Measurements from ENCODE around the gene CELA3B.
"Not testable (repeated sequence)": the region's sequence is repeated elsewhere in the genome, so short reads cannot be mapped to it uniquely, and the experiment has no call there.

The CELA3B gene

GRCh38 chr1:21973948-21974347 is 2.9 kb upstream of the CELA3B start:
- not testable (repeated sequence) for H4K20me1 ChIP-seq (ENCODE audit: control insufficient read depth, insufficient read depth, low read depth, low read length); H3K4me2 ChIP-seq (ENCODE audit: low read length); H3K4me1 ChIP-seq (ENCODE audit: control insufficient read depth, low read length); H3K4me3 ChIP-seq (ENCODE audit: low read length); H3F3A ChIP-seq (ENCODE audit: control insufficient read depth, insufficient read depth); H3K36me3 ChIP-seq (ENCODE audit: control insufficient read depth, low read length); H3K27me3 ChIP-seq (ENCODE audit: control insufficient read depth, low read length); H3K27ac ChIP-seq (ENCODE audit: low read depth, low read length); H3K79me2 ChIP-seq (ENCODE audit: control insufficient read depth, low read length); H3K9me3 ChIP-seq (ENCODE audit: control insufficient read depth, insufficient read depth, low read length); H3K9me2 ChIP-seq (replicated peaks; ENCODE audit: control insufficient read depth, low read length)

- not testable (repeated sequence) for H3K27me3 ChIP-seq (ENCODE audit: control insufficient read depth, low read length); H3K36me3 ChIP-seq (ENCODE audit: control insufficient read depth, low read length)
Measured at GRCh38 chr1:21974699-21975098, 2.1 kb upstream of the CELA3B start.

GRCh38 chr1:21975296-21975695 is 1.5 kb upstream of the CELA3B start:
- not testable (repeated sequence) for H3F3A ChIP-seq (ENCODE audit: control insufficient read depth, insufficient read depth)

More at GRCh38 chr1:21974699-21975098, 2.1 kb upstream of the CELA3B start:
- not testable (repeated sequence) for H3K4me2 ChIP-seq (ENCODE audit: low read length); H3K79me2 ChIP-seq (ENCODE audit: control insufficient read depth, low read length); H3K27ac ChIP-seq (ENCODE audit: low read depth, low read length); H3K4me1 ChIP-seq (ENCODE audit: control insufficient read depth, low read length); H3K9me3 ChIP-seq (ENCODE audit: control insufficient read depth, insufficient read depth, low read length); H4K20me1 ChIP-seq (ENCODE audit: control insufficient read depth, insufficient read depth, low read depth, low read length); H3F3A ChIP-seq (ENCODE audit: control insufficient read depth, insufficient read depth); H3K9me2 ChIP-seq (replicated peaks; ENCODE audit: control insufficient read depth, low read length); H3K4me3 ChIP-seq (ENCODE audit: low read length)

DNA sequence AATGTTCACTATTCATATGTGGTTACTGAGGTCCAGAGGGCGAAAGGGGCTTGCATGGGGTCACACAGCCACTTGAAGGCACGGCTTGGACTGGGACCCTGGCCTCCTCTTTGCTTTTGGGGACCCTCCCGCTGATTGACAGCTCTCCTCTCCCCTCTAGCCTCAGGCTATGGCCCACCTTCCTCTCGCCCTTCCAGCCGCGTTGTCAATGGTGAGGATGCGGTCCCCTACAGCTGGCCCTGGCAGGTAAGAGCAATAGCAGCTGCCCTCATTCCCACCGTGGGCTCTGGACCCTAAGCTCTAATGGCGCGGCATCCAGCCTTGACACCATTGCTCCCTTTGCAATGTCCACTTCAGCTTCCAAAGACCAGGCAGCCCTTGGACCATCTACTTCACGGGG is 1.4 kb downstream of the CELA3B start:
- not testable (repeated sequence) for H3K4me1 ChIP-seq (ENCODE audit: control insufficient read depth, low read length); H3K9me3 ChIP-seq (ENCODE audit: control insufficient read depth, insufficient read depth, low read length); H3K27me3 ChIP-seq (ENCODE audit: control insufficient read depth, low read length); H3F3A ChIP-seq (ENCODE audit: control insufficient read depth, insufficient read depth); H3K79me2 ChIP-seq (ENCODE audit: control insufficient read depth, low read length); H3K36me3 ChIP-seq (ENCODE audit: control insufficient read depth, low read length); H3K27ac ChIP-seq (ENCODE audit: low read depth, low read length); H3K9me2 ChIP-seq (replicated peaks; ENCODE audit: control insufficient read depth, low read length); H3K4me2 ChIP-seq (ENCODE audit: low read length); H4K20me1 ChIP-seq (ENCODE audit: control insufficient read depth, insufficient read depth, low read depth, low read length); H3K4me3 ChIP-seq (ENCODE audit: low read length)

More at GRCh38 chr1:21975296-21975695, 1.5 kb upstream of the CELA3B start:
- H3K79me2 ChIP-seq (ENCODE audit: control insufficient read depth, low read length); H3K9me2 ChIP-seq (replicated peaks; ENCODE audit: control insufficient read depth, low read length); H3K4me2 ChIP-seq (ENCODE audit: low read length); H3K4me3 ChIP-seq (ENCODE audit: low read length); H4K20me1 ChIP-seq (ENCODE audit: control insufficient read depth, insufficient read depth, low read depth, low read length); H3K4me1 ChIP-seq (ENCODE audit: control insufficient read depth, low read length); H3K36me3 ChIP-seq (ENCODE audit: control insufficient read depth, low read length); H3K27ac ChIP-seq (ENCODE audit: low read depth, low read length); H3K9me3 ChIP-seq (ENCODE audit: control insufficient read depth, insufficient read depth, low read length); H3K27me3 ChIP-seq (ENCODE audit: control insufficient read depth, low read length): not testable (repeated sequence)

DNA sequence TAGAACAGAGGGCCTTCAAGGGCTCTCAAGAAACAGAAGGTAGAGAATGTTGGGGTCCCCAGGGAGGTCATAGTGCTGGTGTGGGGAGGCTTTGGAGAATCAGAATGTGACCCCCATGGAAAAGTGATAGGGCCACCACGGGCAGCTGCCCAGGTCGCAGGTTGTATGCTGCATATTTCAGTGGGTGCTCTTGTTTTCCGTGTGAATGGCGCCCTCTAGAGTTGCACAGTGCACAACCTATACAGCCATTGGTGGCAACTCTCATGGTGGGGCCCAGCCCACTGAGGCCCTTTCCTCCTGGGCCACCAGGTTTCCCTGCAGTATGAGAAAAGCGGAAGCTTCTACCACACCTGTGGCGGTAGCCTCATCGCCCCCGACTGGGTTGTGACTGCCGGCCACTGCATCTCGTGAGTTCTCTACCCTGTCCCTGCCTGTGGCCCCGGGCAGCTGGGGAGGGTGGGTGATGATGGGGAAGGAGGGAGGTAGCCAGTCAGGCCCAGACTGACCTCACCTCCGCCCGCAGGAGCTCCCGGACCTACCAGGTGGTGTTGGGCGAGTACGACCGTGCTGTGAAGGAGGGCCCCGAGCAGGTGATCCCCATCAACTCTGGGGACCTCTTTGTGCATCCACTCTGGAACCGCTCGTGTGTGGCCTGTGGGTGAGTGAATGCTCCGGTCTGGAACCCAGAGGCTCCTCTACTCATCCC is 3.8 kb downstream of the CELA3B start:
- not testable (repeated sequence) for H3K4me3 ChIP-seq (ENCODE audit: low read length); H3K27ac ChIP-seq (ENCODE audit: low read depth, low read length); H3K4me1 ChIP-seq (ENCODE audit: control insufficient read depth, low read length); H3K9me2 ChIP-seq (replicated peaks; ENCODE audit: control insufficient read depth, low read length); H3K4me2 ChIP-seq (ENCODE audit: low read length); H3K9me3 ChIP-seq (ENCODE audit: control insufficient read depth, insufficient read depth, low read length); H3K36me3 ChIP-seq (ENCODE audit: control insufficient read depth, low read length); H3F3A ChIP-seq (ENCODE audit: control insufficient read depth, insufficient read depth); H3K79me2 ChIP-seq (ENCODE audit: control insufficient read depth, low read length); H3K27me3 ChIP-seq (ENCODE audit: control insufficient read depth, low read length); H4K20me1 ChIP-seq (ENCODE audit: control insufficient read depth, insufficient read depth, low read depth, low read length)
- TF ChIP-seq, protein P1, sequence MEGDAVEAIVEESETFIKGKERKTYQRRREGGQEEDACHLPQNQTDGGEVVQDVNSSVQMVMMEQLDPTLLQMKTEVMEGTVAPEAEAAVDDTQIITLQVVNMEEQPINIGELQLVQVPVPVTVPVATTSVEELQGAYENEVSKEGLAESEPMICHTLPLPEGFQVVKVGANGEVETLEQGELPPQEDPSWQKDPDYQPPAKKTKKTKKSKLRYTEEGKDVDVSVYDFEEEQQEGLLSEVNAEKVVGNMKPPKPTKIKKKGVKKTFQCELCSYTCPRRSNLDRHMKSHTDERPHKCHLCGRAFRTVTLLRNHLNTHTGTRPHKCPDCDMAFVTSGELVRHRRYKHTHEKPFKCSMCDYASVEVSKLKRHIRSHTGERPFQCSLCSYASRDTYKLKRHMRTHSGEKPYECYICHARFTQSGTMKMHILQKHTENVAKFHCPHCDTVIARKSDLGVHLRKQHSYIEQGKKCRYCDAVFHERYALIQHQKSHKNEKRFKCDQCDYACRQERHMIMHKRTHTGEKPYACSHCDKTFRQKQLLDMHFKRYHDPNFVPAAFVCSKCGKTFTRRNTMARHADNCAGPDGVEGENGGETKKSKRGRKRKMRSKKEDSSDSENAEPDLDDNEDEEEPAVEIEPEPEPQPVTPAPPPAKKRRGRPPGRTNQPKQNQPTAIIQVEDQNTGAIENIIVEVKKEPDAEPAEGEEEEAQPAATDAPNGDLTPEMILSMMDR (IDR thresholded peaks at IDR 0.05; ENCODE audit: low read depth, low read length, poor library complexity, severe bottlenecking): peak; percentile 16

- not testable (repeated sequence) for H3K4me1 ChIP-seq (ENCODE audit: control insufficient read depth, low read length); H3K9me2 ChIP-seq (replicated peaks; ENCODE audit: control insufficient read depth, low read length); H3K27ac ChIP-seq (ENCODE audit: low read depth, low read length); H3K4me3 ChIP-seq (ENCODE audit: low read length); H3K4me2 ChIP-seq (ENCODE audit: low read length); H3K9me3 ChIP-seq (ENCODE audit: control insufficient read depth, insufficient read depth, low read length); H3F3A ChIP-seq (ENCODE audit: control insufficient read depth, insufficient read depth); H3K36me3 ChIP-seq (ENCODE audit: control insufficient read depth, low read length); H3K27me3 ChIP-seq (ENCODE audit: control insufficient read depth, low read length); H4K20me1 ChIP-seq (ENCODE audit: control insufficient read depth, insufficient read depth, low read depth, low read length); H3K79me2 ChIP-seq (ENCODE audit: control insufficient read depth, low read length)
Measured at GRCh38 chr1:21981253-21981652, 4.4 kb downstream of the CELA3B start.

DNA sequence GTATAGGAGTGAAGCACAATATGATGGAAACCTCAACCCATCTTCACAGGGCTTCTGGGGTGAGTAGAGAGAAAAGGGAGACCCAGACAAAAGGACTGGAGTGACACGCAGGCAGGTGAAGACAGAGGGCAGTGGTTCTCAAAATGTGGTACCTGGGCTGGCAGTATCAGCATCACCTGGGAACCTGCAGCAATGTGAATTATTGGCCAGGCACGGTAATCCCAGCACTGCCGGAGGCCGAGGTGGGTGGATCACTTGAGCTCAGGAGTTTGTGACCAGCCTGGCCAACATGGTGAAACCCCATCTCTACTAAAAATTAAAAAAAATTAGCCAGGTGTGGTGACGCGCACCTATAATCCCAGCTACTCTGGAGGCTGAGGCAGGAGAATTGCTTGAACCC is 5.3 kb downstream of the CELA3B start:
- H3K9me2 ChIP-seq (replicated peaks; ENCODE audit: control insufficient read depth, low read length); H3K9me3 ChIP-seq (ENCODE audit: control insufficient read depth, insufficient read depth, low read length); H3K27me3 ChIP-seq (ENCODE audit: control insufficient read depth, low read length); H3K4me2 ChIP-seq (ENCODE audit: low read length); H3K4me3 ChIP-seq (ENCODE audit: low read length); H3K36me3 ChIP-seq (ENCODE audit: control insufficient read depth, low read length); H3K4me1 ChIP-seq (ENCODE audit: control insufficient read depth, low read length); H3K27ac ChIP-seq (ENCODE audit: low read depth, low read length); H4K20me1 ChIP-seq (ENCODE audit: control insufficient read depth, insufficient read depth, low read depth, low read length); H3K79me2 ChIP-seq (ENCODE audit: control insufficient read depth, low read length); H3F3A ChIP-seq (ENCODE audit: control insufficient read depth, insufficient read depth): not testable (repeated sequence)

DNA sequence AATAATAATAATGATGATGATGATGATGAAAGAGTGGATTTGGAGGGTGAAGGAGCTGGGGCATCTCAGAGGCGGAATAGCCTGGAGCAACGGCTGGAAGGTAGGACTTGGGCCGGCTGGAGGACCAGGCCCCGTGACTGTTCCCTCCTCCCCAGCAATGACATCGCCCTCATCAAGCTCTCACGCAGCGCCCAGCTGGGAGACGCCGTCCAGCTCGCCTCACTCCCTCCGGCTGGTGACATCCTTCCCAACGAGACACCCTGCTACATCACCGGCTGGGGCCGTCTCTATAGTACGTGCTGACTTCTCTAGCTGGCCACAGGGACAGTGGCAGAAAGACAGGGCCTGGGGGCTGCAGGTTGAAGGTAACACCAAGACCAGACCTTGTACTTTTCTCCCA is 6.7 kb downstream of the CELA3B start:
- H3F3A ChIP-seq (ENCODE audit: control insufficient read depth, insufficient read depth); H3K79me2 ChIP-seq (ENCODE audit: control insufficient read depth, low read length); H3K9me3 ChIP-seq (ENCODE audit: control insufficient read depth, insufficient read depth, low read length); H4K20me1 ChIP-seq (ENCODE audit: control insufficient read depth, insufficient read depth, low read depth, low read length); H3K4me2 ChIP-seq (ENCODE audit: low read length); H3K27me3 ChIP-seq (ENCODE audit: control insufficient read depth, low read length); H3K36me3 ChIP-seq (ENCODE audit: control insufficient read depth, low read length); H3K27ac ChIP-seq (ENCODE audit: low read depth, low read length); H3K4me1 ChIP-seq (ENCODE audit: control insufficient read depth, low read length); H3K4me3 ChIP-seq (ENCODE audit: low read length); H3K9me2 ChIP-seq (replicated peaks; ENCODE audit: control insufficient read depth, low read length): not testable (repeated sequence)
